Neural progenitor cell (in vitro differentiated cells): ENCODE measurements around the gene PKD1L1. TPM values are rescaled to one million over a fixed set of nuclear protein-coding genes. Genes with fewer than 3 reads are reported as not detected.

Experiments
- DNase-seq: peaks from one replicate; pipeline ENCODE4 v3.0.0-alpha.2; 2016; ENCODE audit warnings: low spot score
- H2AFZ ChIP-seq: fragments of 200-600 bp; sonication (generic); replicated peaks from 2 replicates; pipeline ENCODE4 v1.6.1; 2016; ENCODE audit warnings: antibody characterized with exemption
- H3F3A ChIP-seq: fragments of 200-600 bp; sonication (generic); 2 replicates; pipeline ENCODE4 v1.6.1; 2016; ENCODE audit warnings: antibody characterized with exemption, low read depth
- H3K27ac ChIP-seq: fragments of 200-600 bp; sonication (generic); 2 replicates; pipeline ENCODE4 v1.5.1; 2016; ENCODE audit warnings: mild to moderate bottlenecking
- H3K27me3 ChIP-seq: fragments of 200-600 bp; sonication (generic); 2 replicates; pipeline ENCODE4 v1.6.1; 2016; ENCODE audit warnings: mild to moderate bottlenecking, moderate library complexity
- H3K36me3 ChIP-seq: fragments of 200-600 bp; sonication (generic); 2 replicates; pipeline ENCODE4 v1.5.1; 2016
- H3K4me1 ChIP-seq: fragments of 200-600 bp; sonication (generic); 2 replicates; pipeline ENCODE4 v1.6.1; 2016; ENCODE audit warnings: mixed run types
- H3K4me2 ChIP-seq: fragments of 200-600 bp; sonication (generic); 2 replicates; pipeline ENCODE4 v1.6.1; 2016
- H3K4me3 ChIP-seq: fragments of 200-600 bp; sonication (generic); 2 replicates; pipeline ENCODE4 v1.5.1; 2016
- H3K79me2 ChIP-seq: fragments of 200-600 bp; sonication (generic); 2 replicates; pipeline ENCODE4 v1.6.1; 2016; ENCODE audit warnings: low read depth
- H3K9ac ChIP-seq: fragments of 200-600 bp; sonication (generic); 2 replicates; pipeline ENCODE4 v1.6.1; 2016
- H3K9me3 ChIP-seq: fragments of 200-600 bp; sonication (generic); 2 replicates; pipeline ENCODE4 v1.5.1; 2016; ENCODE audit warnings: low read depth
- H4K20me1 ChIP-seq: fragments of 200-600 bp; sonication (generic); 2 replicates; pipeline ENCODE4 v1.6.1; 2016; ENCODE audit warnings: low read depth
- H3K27ac Mint-ChIP-seq: 3 replicates; pipeline ENCODE4 v1.8.0; 2021; ENCODE audit warnings: mixed read lengths
- H3K27me3 Mint-ChIP-seq: 2 replicates; pipeline ENCODE4 v1.8.0; 2022; ENCODE audit warnings: low read depth, mild to moderate bottlenecking, inconsistent platforms, moderate library complexity, mixed read lengths; ENCODE audit not compliant: insufficient read depth
- H3K36me3 Mint-ChIP-seq: 3 replicates; pipeline ENCODE4 v1.8.0; 2021; ENCODE audit warnings: mixed read lengths
- H3K4me1 Mint-ChIP-seq: 3 replicates; pipeline ENCODE4 v1.8.0; 2021; ENCODE audit warnings: mixed read lengths
- H3K4me3 Mint-ChIP-seq: 3 replicates; pipeline ENCODE4 v1.8.0; 2021; ENCODE audit warnings: mild to moderate bottlenecking, moderate library complexity, mixed read lengths
- H3K9me3 Mint-ChIP-seq: 3 replicates; pipeline ENCODE4 v1.8.0; 2020; ENCODE audit warnings: mixed read lengths
- CTCF ChIP-seq: fragments of 200-600 bp; sonication (generic); IDR thresholded peaks from 2 replicates; pipeline ENCODE4 v1.5.1; 2017; ENCODE audit warnings: antibody characterized with exemption, mild to moderate bottlenecking
- EZH2 ChIP-seq: fragments of 200-600 bp; sonication (generic); IDR thresholded peaks from 2 replicates; pipeline ENCODE4 v1.6.1; 2017; ENCODE audit warnings: antibody characterized with exemption, mild to moderate bottlenecking, moderate library complexity
- EZH2phosphoT487 ChIP-seq: fragments of 200-600 bp; sonication (generic); IDR thresholded peaks from 2 replicates; pipeline ENCODE4 v1.6.1; 2017; ENCODE audit warnings: antibody characterized with exemption
- total RNA-seq: library from RNA; depleted of rRNA; stranded (reverse); fragments of >200 nt; gene quantifications from 2 replicates; pipeline ENCODE4 v1.2.3, GENCODE V29; 2015; ENCODE audit warnings: low replicate concordance

Gene PKD1L1
- total RNA-seq, 1 donor from 2014 or later = 0.07 TPM

DNA sequence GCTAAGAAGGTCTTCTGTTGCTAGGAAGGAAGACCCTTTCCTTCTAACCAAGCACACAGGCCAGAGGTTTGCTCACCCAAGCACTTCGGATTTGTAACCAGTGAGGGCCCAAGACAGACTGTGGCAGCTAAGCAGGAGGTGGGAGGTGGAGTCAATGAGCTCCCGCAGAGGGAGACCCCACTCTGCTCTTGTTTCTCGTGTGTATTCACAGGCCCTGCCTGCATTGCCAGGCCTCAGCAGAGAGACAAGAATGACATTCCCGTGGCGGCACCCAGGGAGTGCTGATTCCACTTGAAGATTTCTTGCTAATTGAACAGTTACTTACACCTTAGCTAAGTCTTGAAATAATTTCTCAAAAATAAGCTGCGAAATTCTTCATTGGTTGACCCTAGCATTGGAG lies 13.4 kb downstream of the PKD1L1 start:
- Histone ChIP-seq H4K20me1 (no peaks in the 10 kb centered on the region), H3F3A (no peaks in the 10 kb centered on the region), H3K9me3 (no peaks in the 10 kb centered on the region), H2AFZ (peak overlapping the region; percentile 70), H3K4me1 (peaks cover 25% of the 10 kb centered on the region), H3K27ac (no peak overlapping the region), H3K79me2 (no peaks in the 10 kb centered on the region), H3K27me3 (no peaks in the 10 kb centered on the region), H3K4me3 (no peak overlapping the region), H3K36me3 (no peaks in the 10 kb centered on the region), H3K4me2 (peak overlapping the region; percentile 31), H3K9ac (no peak overlapping the region)
- no peak overlapping the region for H3K4me3 Mint-ChIP-seq
- no peak for TF ChIP-seq CTCF
- no peak for TF ChIP-seq EZH2
- TF ChIP-seq EZH2phosphoT487 = no peak
- peaks cover 2% of the 10 kb centered on the region for H3K9me3 Mint-ChIP-seq
- H3K27me3 Mint-ChIP-seq = peaks cover 10% of the 10 kb centered on the region
- DNase-seq = no peak
- H3K27ac Mint-ChIP-seq = no peak overlapping the region
- no peaks in the 10 kb centered on the region for H3K36me3 Mint-ChIP-seq
- peaks cover 51% of the 10 kb centered on the region for H3K4me1 Mint-ChIP-seq

DNA sequence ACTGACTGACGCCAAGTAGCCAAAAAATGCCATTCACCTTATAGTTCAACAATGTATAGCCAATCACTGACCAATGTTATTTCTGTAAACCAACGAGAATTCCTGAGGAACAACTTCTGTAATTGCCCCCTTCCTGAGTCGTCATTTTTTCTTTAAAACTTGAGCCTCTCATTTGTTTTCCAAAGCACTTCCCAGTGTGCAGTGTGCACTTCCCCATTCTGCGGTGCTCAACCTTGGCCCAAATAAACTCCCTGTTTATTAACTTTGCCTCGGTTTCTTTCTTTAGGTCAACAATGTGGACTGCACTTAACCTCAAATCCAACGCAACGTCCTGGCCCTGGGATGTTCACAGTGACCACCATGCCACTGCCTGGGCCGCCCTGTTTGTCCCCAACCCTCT lies 15.1 kb downstream of the PKD1L1 start:
- H2AFZ ChIP-seq = no peak overlapping the region
- TF ChIP-seq EZH2 (no peak), CTCF (no peak), EZH2phosphoT487 (no peak)
- H3K9ac ChIP-seq = no peak overlapping the region
- H3K79me2 ChIP-seq = no peaks in the 10 kb centered on the region
- Mint-ChIP-seq H3K9me3 (peaks cover 2% of the 10 kb centered on the region), H3K36me3 (no peaks in the 10 kb centered on the region), H3K4me3 (no peak overlapping the region), H3K4me1 (peaks cover 42% of the 10 kb centered on the region), H3K27me3 (peaks cover 15% of the 10 kb centered on the region), H3K27ac (no peak overlapping the region)
- H3K4me3 ChIP-seq = no peak overlapping the region
- no peaks in the 10 kb centered on the region for H3K36me3 ChIP-seq
- H3F3A ChIP-seq = no peaks in the 10 kb centered on the region
- no peak overlapping the region for H3K27ac ChIP-seq
- no peak overlapping the region for H3K4me2 ChIP-seq
- no peaks in the 10 kb centered on the region for H3K9me3 ChIP-seq
- H4K20me1 ChIP-seq = no peaks in the 10 kb centered on the region
- no peak for DNase-seq
- H3K27me3 ChIP-seq = no peaks in the 10 kb centered on the region
- peaks cover 25% of the 10 kb centered on the region for H3K4me1 ChIP-seq

DNA sequence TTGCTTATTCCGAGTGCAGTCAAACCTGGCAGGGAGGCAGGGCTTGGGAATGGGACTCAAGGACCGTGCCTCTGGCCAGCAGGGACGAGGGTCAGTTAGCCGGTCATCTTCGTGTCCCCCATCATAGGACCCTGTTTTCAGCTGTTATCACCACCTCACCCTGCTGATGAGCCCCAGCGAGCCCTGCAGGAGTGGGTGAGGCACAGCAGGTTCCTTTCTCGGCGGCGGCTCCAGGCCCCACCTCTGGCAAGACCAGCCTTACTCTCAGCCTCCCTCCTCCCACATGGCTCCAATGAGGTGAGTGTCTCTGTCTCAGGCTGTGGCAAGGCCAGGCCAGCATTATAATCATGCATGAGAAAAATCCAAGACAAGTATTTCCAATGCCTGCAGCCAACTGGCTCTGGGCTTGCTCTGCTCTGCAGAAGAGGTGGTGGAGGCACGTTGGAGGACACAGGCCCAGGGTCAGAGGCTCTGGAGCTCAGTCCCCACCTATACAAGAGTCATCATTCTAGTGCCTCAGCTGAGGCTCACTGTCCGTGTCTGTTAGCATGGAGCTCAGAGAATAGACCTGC lies 15.7 kb downstream of the PKD1L1 start:
- H3K4me3 ChIP-seq = no peak overlapping the region
- no peak overlapping the region for H3K4me3 Mint-ChIP-seq
- H3K27me3 Mint-ChIP-seq = peaks cover 15% of the 10 kb centered on the region
- no peak overlapping the region for H3K9ac ChIP-seq
- H3F3A ChIP-seq = no peaks in the 10 kb centered on the region
- H3K27me3 ChIP-seq = no peaks in the 10 kb centered on the region
- no peaks in the 10 kb centered on the region for H3K36me3 Mint-ChIP-seq
- no peaks in the 10 kb centered on the region for H3K9me3 ChIP-seq
- no peak overlapping the region for H3K27ac ChIP-seq
- H4K20me1 ChIP-seq = no peaks in the 10 kb centered on the region
- H3K4me1 ChIP-seq = peaks cover 25% of the 10 kb centered on the region
- no peak for TF ChIP-seq EZH2phosphoT487
- no peak for TF ChIP-seq CTCF
- no peak for TF ChIP-seq EZH2
- no peak overlapping the region for H2AFZ ChIP-seq
- no peak for DNase-seq
- no peak overlapping the region for H3K4me2 ChIP-seq
- peaks cover 2% of the 10 kb centered on the region for H3K9me3 Mint-ChIP-seq
- no peak overlapping the region for H3K27ac Mint-ChIP-seq
- no peaks in the 10 kb centered on the region for H3K36me3 ChIP-seq
- H3K4me1 Mint-ChIP-seq = peaks cover 40% of the 10 kb centered on the region
- no peaks in the 10 kb centered on the region for H3K79me2 ChIP-seq
